ENCODE measurements around the gene AOC3. TPM values are rescaled to one million over a fixed set of nuclear protein-coding genes. Genes with fewer than 3 reads are reported as not detected.
A peak's percentile ranks its signal among the peaks of the same experiment; 100 is the strongest.

AOC3 gene
- total and polyA plus RNA-seq, 2 of the 13 experiments (the other 11 are each of a cell fraction or from before 2014, with no cell fraction given) = 8.7 to 51.7 TPM

- no peak for TF ChIP-seq SOX13 (IDR thresholded peaks at IDR 0.05)
- TF ChIP-seq SOX13 (CRISPR knock-in tag; conservative IDR thresholded peaks at IDR 0.05 in 1 of 2, IDR thresholded peaks at IDR 0.05 in 1 of 2) = peak in 1 of 2 experiments; percentile 38; a peak in 1 of 4 replicates
- peak; percentile 62; the same call in 1 of the 2 replicates for TF ChIP-seq REPIN1 (CRISPR knock-in tag; IDR thresholded peaks at IDR 0.05; ENCODE audit: borderline replicate concordance, low read depth)
- peak; percentile 17; the same call in 1 of the 2 replicates for TF ChIP-seq NFE2L2 (IDR thresholded peaks at IDR 0.05; ENCODE audit: low read length)
- peak; percentile 24; the same call in 1 of the 2 replicates for TF ChIP-seq SOX5 (CRISPR knock-in tag; IDR thresholded peaks at IDR 0.05; ENCODE audit: borderline replicate concordance)
- TF ChIP-seq ZNF614 (CRISPR knock-in tag; IDR thresholded peaks at IDR 0.05; ENCODE audit: borderline replicate concordance) = peak; percentile 56; the same call in 1 of the 2 replicates
- TF ChIP-seq HMG20B (CRISPR knock-in tag; conservative IDR thresholded peaks at IDR 0.05) = no peak
- TF ChIP-seq ZNF501 (CRISPR knock-in tag; IDR thresholded peaks at IDR 0.05) = 0 out of 2 replicates have a peak, but pooled peaks have one; percentile 48
- TF ChIP-seq XRCC5 (optimal IDR thresholded peaks at IDR 0.05; ENCODE audit: low read length) = peak; percentile 63
- no peak for TF ChIP-seq ZNF713 (CRISPR knock-in tag; IDR thresholded peaks at IDR 0.05)
- peak; percentile 76; the same call in 1 of the 2 replicates for TF ChIP-seq HOXA5 (CRISPR knock-in tag; IDR thresholded peaks at IDR 0.05)
- no peak for TF ChIP-seq RELA (CRISPR knock-in tag; IDR thresholded peaks at IDR 0.05)
- 0 out of 2 replicates have a peak, but pooled peaks have one; percentile 40 for TF ChIP-seq ZSCAN20 (CRISPR knock-in tag; IDR thresholded peaks at IDR 0.05; ENCODE audit: borderline replicate concordance)
- no peak for TF ChIP-seq NR2F6 (IDR thresholded peaks at IDR 0.05)
- peak; percentile 17; the same call in 1 of the 2 replicates for TF ChIP-seq NR2F6 (CRISPR knock-in tag; IDR thresholded peaks at IDR 0.05)
- TF ChIP-seq SIN3B (IDR thresholded peaks at IDR 0.05; ENCODE audit: low read length) = peak; percentile 49; the same call in 1 of the 2 replicates
- 0 out of 2 replicates have a peak, but pooled peaks have one; percentile 29 for TF ChIP-seq SATB2 (CRISPR knock-in tag; IDR thresholded peaks at IDR 0.05)
- 0 out of 2 replicates have a peak, but pooled peaks have one; percentile 27 for TF ChIP-seq NFIC (IDR thresholded peaks at IDR 0.05; ENCODE audit: low read length)
- peak in 1 of 2 experiments; percentile 57; a peak in 1 of 4 replicates for TF ChIP-seq KLF16 (CRISPR knock-in tag; IDR thresholded peaks at IDR 0.05)
- TF ChIP-seq RXRB (CRISPR knock-in tag; IDR thresholded peaks at IDR 0.05; ENCODE audit: borderline replicate concordance) = peak; percentile 61; the same call in 1 of the 2 replicates
- TF ChIP-seq RFXANK (CRISPR knock-in tag; IDR thresholded peaks at IDR 0.05) = 0 out of 2 replicates have a peak, but pooled peaks have one; percentile 66
- no peak for TF ChIP-seq TEF (CRISPR knock-in tag; IDR thresholded peaks at IDR 0.05)
- no peak for TF ChIP-seq RNF219 (CRISPR knock-in tag; IDR thresholded peaks at IDR 0.05)
- TF ChIP-seq POLR2A (IDR thresholded peaks at IDR 0.05; ENCODE audit: insufficient read depth in 1 of 2, low read depth in 2 of 2, low read length in 2 of 2) = peak in 1 of 2 experiments; percentile 43; a peak in 1 of 4 replicates
- TF ChIP-seq ATF6 (CRISPR knock-in tag; conservative IDR thresholded peaks at IDR 0.05) = 0 out of 2 replicates have a peak, but pooled peaks have one; percentile 58
- peak; percentile 26 for TF ChIP-seq TEAD3 (CRISPR knock-in tag; optimal IDR thresholded peaks at IDR 0.05; ENCODE audit: borderline replicate concordance)
- peak; percentile 44; the same call in 1 of the 2 replicates for TF ChIP-seq ZNF205 (CRISPR knock-in tag; IDR thresholded peaks at IDR 0.05)
- TF ChIP-seq STAG1 (CRISPR knock-in tag; IDR thresholded peaks at IDR 0.05) = peak; percentile 100
- TF ChIP-seq CEBPG (CRISPR knock-in tag; IDR thresholded peaks at IDR 0.05) = 0 out of 2 replicates have a peak, but pooled peaks have one; percentile 10
These were observed 7.6 kb upstream of the AOC3 start (continued) for GRCh38 chr17:42843358-42843934.

Measured in HepG2 (cell line).